Measurements from ENCODE around the gene WFDC1. TPM values are rescaled to one million over a fixed set of nuclear protein-coding genes. Genes with fewer than 3 reads are reported as not detected.
A peak's percentile ranks its signal among the peaks of the same experiment; 100 is the strongest.

Gene WFDC1
- total and polyA plus RNA-seq, 7 donors = 3.0 to 173 (median 15.3) TPM

- no peak overlapping the region for H3K27ac ChIP-seq
- DNase-seq = peak; percentile 42
- 89 to 90% methylated on average over 8 of the region's 8 CpGs for WGBS, 2 donors
Observed at GRCh38 chr16:84344781-84345180, 50.1 kb downstream of the WFDC1 start.

GRCh38 chr16:84347161-84347560 lies 52.5 kb downstream of the WFDC1 start:
- Histone ChIP-seq H3K27ac (no peak overlapping the region), H3K4me1 (no peaks in the 10 kb centered on the region), H3K27me3 (no peaks in the 10 kb centered on the region), H3K4me3 (no peak overlapping the region), H3K9me3 (no peaks in the 10 kb centered on the region), H3K36me3 (no peaks in the 10 kb centered on the region)
- no peak for TF ChIP-seq POLR2A (IDR thresholded peaks at IDR 0.05)
- no peak for TF ChIP-seq POLR2AphosphoS5 (IDR thresholded peaks at IDR 0.05)
- TF ChIP-seq, protein P1, sequence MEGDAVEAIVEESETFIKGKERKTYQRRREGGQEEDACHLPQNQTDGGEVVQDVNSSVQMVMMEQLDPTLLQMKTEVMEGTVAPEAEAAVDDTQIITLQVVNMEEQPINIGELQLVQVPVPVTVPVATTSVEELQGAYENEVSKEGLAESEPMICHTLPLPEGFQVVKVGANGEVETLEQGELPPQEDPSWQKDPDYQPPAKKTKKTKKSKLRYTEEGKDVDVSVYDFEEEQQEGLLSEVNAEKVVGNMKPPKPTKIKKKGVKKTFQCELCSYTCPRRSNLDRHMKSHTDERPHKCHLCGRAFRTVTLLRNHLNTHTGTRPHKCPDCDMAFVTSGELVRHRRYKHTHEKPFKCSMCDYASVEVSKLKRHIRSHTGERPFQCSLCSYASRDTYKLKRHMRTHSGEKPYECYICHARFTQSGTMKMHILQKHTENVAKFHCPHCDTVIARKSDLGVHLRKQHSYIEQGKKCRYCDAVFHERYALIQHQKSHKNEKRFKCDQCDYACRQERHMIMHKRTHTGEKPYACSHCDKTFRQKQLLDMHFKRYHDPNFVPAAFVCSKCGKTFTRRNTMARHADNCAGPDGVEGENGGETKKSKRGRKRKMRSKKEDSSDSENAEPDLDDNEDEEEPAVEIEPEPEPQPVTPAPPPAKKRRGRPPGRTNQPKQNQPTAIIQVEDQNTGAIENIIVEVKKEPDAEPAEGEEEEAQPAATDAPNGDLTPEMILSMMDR (IDR thresholded peaks at IDR 0.05) = no peak
- TF ChIP-seq EP300 (IDR thresholded peaks at IDR 0.05) = no peak
- intact Hi-C loops (cut with DNase I) = no loop called here
- no peak for DNase-seq
- 88 to 91% methylated on average over 9 of the region's 9 CpGs for WGBS, 2 donors

More at GRCh38 chr16:84344781-84345180, 50.1 kb downstream of the WFDC1 start:
- TF ChIP-seq, protein P1 (IDR thresholded peaks at IDR 0.05) = no peak
- TF ChIP-seq POLR2AphosphoS5 (IDR thresholded peaks at IDR 0.05) (no peak), EP300 (IDR thresholded peaks at IDR 0.05) (no peak), POLR2A (IDR thresholded peaks at IDR 0.05) (no peak)
- H3K27me3 ChIP-seq = no peaks in the 10 kb centered on the region
- no peaks in the 10 kb centered on the region for H3K4me1 ChIP-seq
- intact Hi-C loops (cut with DNase I) = no loop called here
- no peaks in the 10 kb centered on the region for H3K9me3 ChIP-seq
- no peaks in the 10 kb centered on the region for H3K36me3 ChIP-seq
- H3K4me3 ChIP-seq = no peak overlapping the region

- TF ChIP-seq EP300 (IDR thresholded peaks at IDR 0.05) (no peak), POLR2A (IDR thresholded peaks at IDR 0.05) (no peak), POLR2AphosphoS5 (IDR thresholded peaks at IDR 0.05) (no peak)
- TF ChIP-seq, protein P1 (IDR thresholded peaks at IDR 0.05) = no peak
- Histone ChIP-seq H3K4me1 (no peaks in the 10 kb centered on the region), H3K36me3 (no peaks in the 10 kb centered on the region), H3K27ac (no peak overlapping the region), H3K4me3 (no peak overlapping the region), H3K27me3 (no peaks in the 10 kb centered on the region), H3K9me3 (no peaks in the 10 kb centered on the region)
- DNase-seq = no peak
- WGBS, 2 donors = 34 to 72% methylated on average over 6 of the region's 6 CpGs
- intact Hi-C loops (cut with DNase I) = no loop called here
Observed at GRCh38 chr16:84348386-84348888, 53.8 kb downstream of the WFDC1 start.

GRCh38 chr16:84349862-84350684 lies 55.4 kb downstream of the WFDC1 start:
- Histone ChIP-seq H3K27ac (no peak overlapping the region), H3K36me3 (no peaks in the 10 kb centered on the region), H3K4me1 (no peaks in the 10 kb centered on the region), H3K4me3 (no peak overlapping the region), H3K9me3 (no peaks in the 10 kb centered on the region), H3K27me3 (no peaks in the 10 kb centered on the region)
- WGBS, 2 donors = 23 to 68% methylated on average over 11 of the region's 11 CpGs
- no peak for TF ChIP-seq POLR2A (IDR thresholded peaks at IDR 0.05)
- TF ChIP-seq, protein P1 (IDR thresholded peaks at IDR 0.05) = no peak
- TF ChIP-seq EP300 (IDR thresholded peaks at IDR 0.05) = no peak
- no peak for TF ChIP-seq POLR2AphosphoS5 (IDR thresholded peaks at IDR 0.05)
- no peak for DNase-seq
- intact Hi-C loops (cut with DNase I) = no loop called here

Measured in sigmoid colon (tissue), 7 donors.